HepG2 (cell line): ENCODE results near the gene SLC5A10. TPM values are rescaled to one million over a fixed set of nuclear protein-coding genes. Genes with fewer than 3 reads are reported as not detected.

Experiments used
- AGO1 ChIP-seq: fragments of 200-400 bp; formaldehyde crosslinking; IDR thresholded peaks from 2 replicates; pipeline ENCODE4 v1.6.1; 2017; ENCODE audit warnings: mild to moderate bottlenecking, low read depth, low read length, moderate library complexity; ENCODE audit not compliant: poor library complexity, severe bottlenecking
- CBX1 ChIP-seq: IDR thresholded peaks from one replicate; pipeline ENCODE4 v1.6.1; 2016; ENCODE audit warnings: antibody characterized with exemption, low read depth
- CBX5 ChIP-seq: sonication (generic); formaldehyde crosslinking; IDR thresholded peaks from 2 replicates; pipeline ENCODE4 v1.4.0; 2020; ENCODE audit warnings: missing genetic modification reagents, borderline replicate concordance
- ETV6 ChIP-seq: sonication (generic); formaldehyde crosslinking; conservative IDR thresholded peaks from 2 replicates; pipeline ENCODE4 v1.4.0; 2020; ENCODE audit warnings: missing genetic modification reagents
- FOXP1 ChIP-seq, 2 experiments: fragments of 450-650 bp in 1 of 2; IDR thresholded peaks; 2 replicates each; pipeline ENCODE4 v1.6.1; 2017 to 2018; ENCODE audit warnings: antibody characterized with exemption in 1 of 2
- GLMP ChIP-seq: sonication (generic); formaldehyde crosslinking; IDR thresholded peaks from 2 replicates; pipeline ENCODE4 v1.9.0; 2021; ENCODE audit warnings: missing genetic modification reagents, mild to moderate bottlenecking, borderline replicate concordance
- HOXD1 ChIP-seq: sonication (generic); formaldehyde crosslinking; IDR thresholded peaks from 2 replicates; pipeline ENCODE4 v1.5.0; 2020; ENCODE audit warnings: missing genetic modification reagents
- KAT2B ChIP-seq: fragments of 150-350 bp; IDR thresholded peaks from 2 replicates; pipeline ENCODE4 v1.6.1; 2014; ENCODE audit warnings: low read depth, low read length, borderline replicate concordance
- MED13 ChIP-seq: sonication (generic); formaldehyde crosslinking; IDR thresholded peaks from 2 replicates; pipeline ENCODE4 v1.5.0; 2020; ENCODE audit warnings: missing genetic modification reagents
- NFE2L1 ChIP-seq: sonication (generic); formaldehyde crosslinking; IDR thresholded peaks from 2 replicates; pipeline ENCODE4 v1.4.0; 2020; ENCODE audit warnings: missing genetic modification reagents, mild to moderate bottlenecking, borderline replicate concordance
- NFRKB ChIP-seq: fragments of 450-650 bp; IDR thresholded peaks from 2 replicates; pipeline ENCODE4 v1.6.1; 2017
- PHF21A ChIP-seq: sonication (generic); formaldehyde crosslinking; IDR thresholded peaks from 2 replicates; pipeline ENCODE4 v1.5.0; 2020; ENCODE audit warnings: mild to moderate bottlenecking, missing genetic modification reagents
- RNF219 ChIP-seq: sonication (generic); formaldehyde crosslinking; IDR thresholded peaks from 2 replicates; pipeline ENCODE4 v1.5.0; 2020; ENCODE audit warnings: mild to moderate bottlenecking, missing genetic modification reagents
- TFAP4 ChIP-seq: sonication (generic); IDR thresholded peaks from 2 replicates; pipeline ENCODE4 v1.6.1; 2016; ENCODE audit warnings: low read depth, borderline replicate concordance
- ZFAT ChIP-seq: sonication (generic); formaldehyde crosslinking; conservative IDR thresholded peaks from 2 replicates; pipeline ENCODE4 v1.8.1; 2023; ENCODE audit warnings: missing genetic modification reagents, inconsistent platforms
- ZFP36L2 ChIP-seq: sonication (generic); formaldehyde crosslinking; IDR thresholded peaks from 2 replicates; pipeline ENCODE4 v1.4.0; 2020; ENCODE audit warnings: missing genetic modification reagents
- ZFP82 ChIP-seq: sonication (generic); formaldehyde crosslinking; IDR thresholded peaks from 2 replicates; pipeline ENCODE4 v1.5.1; 2020; ENCODE audit warnings: mild to moderate bottlenecking, missing genetic modification reagents, borderline replicate concordance
- ZNF138 ChIP-seq: sonication (generic); formaldehyde crosslinking; IDR thresholded peaks from 2 replicates; pipeline ENCODE4 v1.5.0; 2020; ENCODE audit warnings: mild to moderate bottlenecking, low read depth, missing genetic modification reagents
- ZNF276 ChIP-seq: sonication (generic); formaldehyde crosslinking; IDR thresholded peaks from 2 replicates; pipeline ENCODE4 v1.4.0; 2020; ENCODE audit warnings: mild to moderate bottlenecking, low read depth, missing genetic modification reagents
- ZNF44 ChIP-seq: sonication (generic); formaldehyde crosslinking; IDR thresholded peaks from 2 replicates; pipeline ENCODE4 v1.5.1; 2020; ENCODE audit warnings: mild to moderate bottlenecking, missing genetic modification reagents
- ZNF562 ChIP-seq: sonication (generic); formaldehyde crosslinking; IDR thresholded peaks from 2 replicates; pipeline ENCODE4 v1.8.0; 2022; ENCODE audit warnings: missing genetic modification reagents, borderline replicate concordance
- polyA plus RNA-seq, 8 experiments: library from polyadenylated mRNA; depleted of rRNA in 3 of 8; stranded (reverse) in 7 of 8; unstranded in 1 of 8; fragments of >200 nt; fragmentation: Illumina TruSeq in 4 of 8; extraction: Trizol in 4 of 8; gene quantifications; 2 replicates each; pipeline versions ENCODE4 v1.2.1 to v1.2.3, GENCODE V29; 2011 to 2016; ENCODE audit warnings: low read depth in 4 of 8, missing spikeins in 1 of 8, mixed read lengths in 1 of 8; ENCODE audit not compliant: insufficient read depth in 1 of 8
- total RNA-seq, 5 experiments: library from RNA; depleted of rRNA; stranded (reverse); fragments of >200 nt; fragmentation: Illumina TruSeq; extraction: Trizol; gene quantifications; 2 replicates each; pipeline ENCODE4 v1.2.3, GENCODE V29; 2016; ENCODE audit warnings: low read depth in 1 of 5

SLC5A10 gene
- total and polyA plus RNA-seq, 2 of the 13 experiments (the other 11 are each of a cell fraction or from before 2014, with no cell fraction given), result 0.05 TPM; not detected in 1

GRCh38 chr17:18988546-18989173 lies 36.7 kb downstream of the SLC5A10 start (continued):
- 0 out of 2 replicates have a peak, but pooled peaks have one; percentile 80 for TF ChIP-seq ZNF276 (CRISPR knock-in tag)
- peak; percentile 100 for TF ChIP-seq TFAP4
- TF ChIP-seq ZNF44 (CRISPR knock-in tag), result 0 out of 2 replicates have a peak, but pooled peaks have one; percentile 40
- TF ChIP-seq HOXD1, result peak; percentile 89
- no peak for TF ChIP-seq ZFAT (CRISPR knock-in tag)
- TF ChIP-seq ZNF138, result no peak
- no peak for TF ChIP-seq FOXP1 (IDR thresholded peaks at IDR 0.05)
- TF ChIP-seq FOXP1 (CRISPR knock-in tag; IDR thresholded peaks at IDR 0.05), result peak; percentile 78
- TF ChIP-seq AGO1, result peak; percentile 71
- no peak for TF ChIP-seq GLMP (CRISPR knock-in tag)
- TF ChIP-seq ETV6 (CRISPR knock-in tag), result peak; percentile 80; the same call in 1 of the 2 replicates
- peak; percentile 37 for TF ChIP-seq CBX1
- TF ChIP-seq ZFP36L2 (CRISPR knock-in tag), result no peak
- TF ChIP-seq RNF219 (CRISPR knock-in tag), result no peak
- peak; percentile 87 for TF ChIP-seq MED13 (CRISPR knock-in tag)
- TF ChIP-seq NFRKB, result no peak
- no peak for TF ChIP-seq ZFP82 (CRISPR knock-in tag)
- no peak for TF ChIP-seq ZNF562 (CRISPR knock-in tag)
- no peak for TF ChIP-seq KAT2B
- peak; percentile 99 for TF ChIP-seq CBX5 (CRISPR knock-in tag)
- TF ChIP-seq NFE2L1 (CRISPR knock-in tag), result no peak
- TF ChIP-seq PHF21A, result peak; percentile 99
